Midbrain (tissue), 1 donor: Measurements from ENCODE around the gene RB1.
"Not testable (repeated sequence)": the region's sequence is repeated elsewhere in the genome, so short reads cannot be mapped to it uniquely, and the experiment has no call there.

Source experiments
- DNase-seq: peaks from one replicate; lab custom pipeline; 2025; lab: John Stamatoyannopoulos, UW

Gene RB1

DNA sequence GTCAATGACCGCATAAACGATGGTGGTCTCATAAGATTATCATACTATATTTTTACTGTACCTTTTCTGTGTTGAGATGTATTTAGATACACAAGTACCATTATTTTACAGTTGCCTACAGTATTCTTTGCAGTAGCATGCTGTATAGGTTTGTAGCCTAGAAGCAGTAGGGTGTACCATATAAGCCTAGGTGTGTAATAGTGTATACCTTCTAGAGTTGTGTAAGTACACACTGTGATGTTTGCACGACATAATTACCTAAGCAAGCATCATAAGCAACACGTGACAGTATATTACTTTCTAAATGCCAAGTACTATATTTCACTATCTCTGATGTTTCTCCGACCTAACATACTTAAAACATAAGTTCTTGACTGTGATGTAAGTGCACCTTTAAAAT is 106.6 kb downstream of the RB1 start:
- no peak for DNase-seq

- DNase-seq: no peak
These were observed 107.7 kb downstream of the RB1 start for GRCh38 chr13:48411147-48411794.

GRCh38 chr13:48411841-48412531 is 108.4 kb downstream of the RB1 start:
- DNase-seq: no peak

DNA sequence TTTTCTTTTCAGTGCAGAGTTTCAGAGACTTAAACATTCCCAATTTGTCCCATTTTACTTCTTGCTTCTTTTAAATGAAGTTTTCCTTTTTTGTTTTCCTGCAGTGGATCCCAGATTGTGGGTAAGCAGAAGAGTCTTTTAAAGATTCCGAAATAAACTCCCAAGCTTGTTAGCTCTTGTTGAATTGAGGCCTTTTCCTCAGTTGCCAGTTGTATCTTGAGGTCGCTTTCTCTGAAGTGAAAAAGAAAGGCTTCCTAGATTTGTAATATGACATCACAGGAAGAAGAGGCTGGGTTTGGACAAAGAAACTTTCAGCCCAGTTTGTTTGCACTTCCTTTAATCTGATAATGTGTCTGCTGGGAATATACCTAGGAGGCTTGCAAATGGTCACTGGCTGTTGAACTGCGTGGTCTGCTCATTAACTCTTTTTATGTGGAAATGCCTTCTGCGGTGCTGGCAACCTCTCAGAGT is 109.4 kb downstream of the RB1 start, which contains the start of gene LPAR6:
LPAR6 (minus strand) TSS at position 233 of the 471 bp plus-strand sequence. CDS start 690 bp downstream, outside the sequence.
- DNase-seq: peak; percentile 53

DNA sequence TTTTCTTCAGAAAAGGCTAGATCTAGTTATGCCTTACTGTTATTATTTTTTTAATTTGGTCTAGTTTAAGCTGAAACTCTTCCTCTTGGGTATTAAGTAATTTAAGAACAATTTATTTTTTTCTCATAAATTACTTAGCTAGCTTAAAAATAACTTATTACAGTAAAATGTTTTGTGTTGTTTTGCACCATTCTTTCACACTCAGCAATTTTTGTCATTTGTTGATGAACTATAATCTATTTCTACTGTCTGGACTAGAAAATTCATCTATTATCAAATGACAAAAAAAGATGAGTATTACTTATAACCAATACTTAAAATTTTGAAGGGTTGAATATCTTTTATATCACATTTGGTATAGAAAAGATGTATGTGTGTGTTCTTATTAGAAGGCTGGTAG is 111.0 kb downstream of the RB1 start:
- no peak for DNase-seq

DNA sequence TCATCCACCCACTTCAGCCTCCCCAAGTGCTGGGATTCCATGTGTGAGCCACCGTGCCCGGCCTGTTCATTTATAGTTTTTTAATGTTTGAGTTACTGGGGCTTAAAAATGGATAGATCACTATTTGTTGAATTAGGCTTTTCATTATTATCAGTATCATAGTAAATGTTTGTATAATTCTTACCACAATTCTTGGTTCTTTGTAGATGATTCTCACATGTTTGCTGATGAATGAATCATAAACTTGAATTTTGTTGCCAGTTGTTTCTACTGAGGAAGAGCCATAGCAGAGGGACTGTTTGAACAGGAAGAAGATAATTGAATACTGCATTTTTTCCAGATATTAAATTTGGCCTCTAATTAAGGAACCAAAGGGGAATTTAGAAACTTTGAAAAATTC is 112.0 kb downstream of the RB1 start:
- DNase-seq: no peak

- DNase-seq: not testable (repeated sequence)
These were observed 118.5 kb downstream of the RB1 start for GRCh38 chr13:48422003-48422402.

- no peak for DNase-seq
These were observed 120.7 kb downstream of the RB1 start for GRCh38 chr13:48424212-48424611.

- DNase-seq: no peak
These were observed 122.5 kb downstream of the RB1 start for GRCh38 chr13:48426052-48426451.

DNA sequence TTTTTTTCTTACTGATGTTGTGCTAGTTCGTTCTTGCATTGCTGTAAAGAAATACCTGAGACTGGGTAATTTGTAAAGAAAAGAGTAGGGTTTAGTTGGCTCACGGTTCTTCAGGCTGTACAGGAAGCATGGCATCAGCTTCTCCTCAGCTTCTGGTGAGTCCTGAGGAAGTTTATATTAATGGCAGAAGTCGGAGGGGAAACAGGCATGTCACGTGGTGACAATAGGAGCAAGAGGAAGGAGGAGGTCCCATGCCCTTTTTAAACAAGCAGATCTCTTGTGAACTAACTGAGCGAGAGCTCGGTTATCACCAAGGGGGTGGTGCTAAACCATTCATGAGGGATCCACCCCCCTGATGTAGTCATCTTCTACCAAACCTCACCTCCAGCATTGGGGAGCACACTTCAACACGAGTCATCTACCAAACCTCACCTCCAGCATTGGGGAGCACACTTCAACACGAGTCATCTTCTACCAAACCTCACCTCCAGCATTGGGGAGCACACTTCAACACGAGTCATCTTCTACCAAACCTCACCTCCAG is 123.3 kb downstream of the RB1 start:
- DNase-seq: not testable (repeated sequence)

GRCh38 chr13:48429036-48429435 is 125.5 kb downstream of the RB1 start:
- DNase-seq: no peak

DNA sequence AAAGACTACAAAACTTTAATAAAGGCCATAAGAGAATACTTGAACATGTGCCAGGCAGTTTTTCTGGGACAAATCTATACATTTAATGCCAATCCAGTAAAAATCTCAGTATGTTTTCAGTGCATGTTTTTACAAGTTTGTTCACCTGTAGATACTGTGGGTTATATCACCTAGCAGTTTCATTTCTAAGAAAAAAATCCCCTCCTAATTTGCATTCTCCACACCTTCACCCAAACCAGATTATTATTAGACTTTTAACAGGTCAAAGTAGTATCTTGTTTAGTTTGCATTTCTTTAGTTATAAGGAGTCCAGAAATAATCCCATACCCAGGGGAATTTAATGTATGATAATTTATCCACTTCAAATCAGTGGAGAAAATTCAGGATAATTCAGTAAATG is 126.3 kb downstream of the RB1 start:
- DNase-seq: no peak

DNA sequence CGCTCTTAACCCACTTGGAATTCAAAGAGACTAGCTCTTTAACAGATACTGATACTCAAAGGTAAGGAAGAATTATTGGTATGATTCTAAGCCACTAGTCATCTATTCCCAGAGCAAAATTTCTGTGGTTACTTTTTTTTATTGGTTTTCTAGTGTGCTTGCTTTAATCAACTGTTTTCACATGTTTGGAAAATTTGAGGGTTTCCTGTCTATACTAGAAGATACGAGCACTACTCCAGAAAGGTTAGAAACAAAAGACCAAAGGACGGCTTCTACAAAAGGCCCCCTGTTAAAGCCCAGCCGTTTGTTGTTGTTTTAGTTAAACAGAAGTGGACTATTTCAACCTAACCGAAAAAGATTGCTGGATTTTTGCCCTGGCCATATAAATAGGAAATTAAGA is 127.9 kb downstream of the RB1 start:
- DNase-seq: peak; percentile 7

DNA sequence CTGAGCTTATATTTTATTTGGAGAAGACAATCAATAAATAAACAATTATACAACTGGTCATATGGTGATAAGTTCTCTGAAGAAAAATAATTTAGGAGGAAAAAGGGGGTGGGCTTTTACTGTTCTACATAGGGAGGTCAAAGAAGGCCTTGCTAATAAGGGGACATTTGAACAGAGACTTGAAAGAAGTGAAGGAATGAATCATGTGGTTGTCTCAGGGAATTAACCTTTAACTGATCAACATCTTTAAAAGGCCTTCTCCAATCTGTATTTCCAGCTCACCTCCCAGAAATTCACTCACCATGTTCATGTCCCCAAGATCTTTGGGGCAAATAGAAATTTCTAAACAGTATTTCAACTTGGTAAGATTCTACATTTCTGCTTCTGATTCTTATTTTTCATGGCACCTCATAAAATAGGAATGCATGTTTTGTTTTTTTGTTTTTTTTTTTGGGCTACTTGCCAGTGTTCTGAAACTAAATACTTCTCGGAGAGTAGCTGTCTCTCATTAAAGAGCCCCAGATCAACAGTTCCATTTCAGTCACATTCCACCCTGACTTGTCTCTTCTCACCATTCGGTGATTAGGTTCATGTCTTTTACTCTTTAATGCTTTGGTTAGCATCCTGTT is 128.6 kb downstream of the RB1 start:
- DNase-seq: no peak

DNA sequence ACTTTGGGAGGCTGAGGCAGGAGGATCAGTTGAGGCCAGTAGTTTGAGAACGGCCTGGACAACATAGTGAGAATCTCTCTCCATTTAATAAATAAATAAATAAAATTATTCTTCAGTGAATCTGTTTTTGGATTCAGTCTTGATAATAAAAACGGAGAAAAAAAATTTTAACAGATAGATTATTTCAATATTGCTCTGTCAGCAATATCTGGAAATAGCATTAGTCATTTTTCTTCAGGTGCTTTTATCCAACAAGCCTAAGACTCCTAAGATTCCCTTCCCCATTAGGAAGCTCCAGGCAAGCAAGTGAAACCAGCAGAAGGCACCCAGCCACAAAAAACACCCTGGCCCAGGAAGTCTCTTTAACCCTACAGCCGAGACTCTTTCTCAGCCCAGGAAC is 130.6 kb downstream of the RB1 start:
- DNase-seq: no peak

GRCh38 chr13:48436661-48437288 is 133.2 kb downstream of the RB1 start:
- no peak for DNase-seq

DNA sequence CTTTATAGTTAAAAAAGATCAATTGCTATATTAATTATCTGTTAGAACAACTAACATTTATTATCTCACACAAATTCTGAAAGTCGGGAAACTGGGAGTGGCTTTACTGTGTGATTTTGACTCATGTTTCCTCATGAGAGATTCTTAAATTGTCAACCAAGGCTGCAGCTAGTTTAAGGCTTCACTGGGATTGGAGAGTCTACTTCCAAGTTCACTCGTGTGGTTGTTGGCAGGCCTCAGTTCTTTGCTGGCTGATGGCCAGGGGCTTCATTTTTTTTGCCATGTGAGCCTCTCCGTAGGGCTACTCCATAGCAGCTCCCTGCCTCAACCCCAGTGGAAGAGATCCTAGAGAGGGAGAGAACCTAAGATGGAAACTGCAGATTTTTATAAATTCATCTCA is 133.8 kb downstream of the RB1 start:
- peak; percentile 10 for DNase-seq

DNA sequence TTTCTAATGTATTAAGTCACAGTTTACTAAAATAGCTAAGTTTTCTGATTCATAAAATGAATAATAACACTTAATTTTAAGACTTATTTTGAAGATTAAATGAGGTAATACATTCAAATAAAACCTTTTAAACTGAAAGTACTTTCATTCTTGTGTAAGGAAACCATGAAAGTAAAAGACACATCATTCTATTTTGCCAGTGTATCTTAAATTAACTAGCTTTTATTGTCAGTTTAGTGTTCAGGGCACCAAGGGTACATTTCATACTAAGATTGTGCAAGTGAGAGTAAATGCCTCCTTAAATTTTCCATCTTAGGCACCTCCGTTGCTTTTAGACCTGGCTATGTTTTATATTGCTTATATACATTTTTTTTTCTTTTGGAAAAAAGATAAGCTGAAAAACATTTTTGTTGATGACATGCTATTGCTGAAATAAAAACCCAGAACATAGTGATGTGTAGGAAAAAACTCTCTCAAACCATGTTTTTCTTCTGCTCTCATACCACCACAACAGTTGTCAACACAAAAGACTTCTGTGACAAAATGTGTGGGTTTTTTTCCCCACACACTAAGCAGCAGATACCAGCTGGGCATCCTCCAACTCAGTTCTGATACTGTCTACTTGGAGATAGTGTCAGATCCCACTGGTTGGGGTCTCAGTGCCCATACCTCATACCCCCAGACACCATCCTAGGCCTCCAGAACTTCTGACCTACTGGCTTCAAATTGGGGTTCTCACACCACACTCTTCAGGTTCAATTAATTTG is 140.1 kb downstream of the RB1 start:
- DNase-seq: no peak

DNA sequence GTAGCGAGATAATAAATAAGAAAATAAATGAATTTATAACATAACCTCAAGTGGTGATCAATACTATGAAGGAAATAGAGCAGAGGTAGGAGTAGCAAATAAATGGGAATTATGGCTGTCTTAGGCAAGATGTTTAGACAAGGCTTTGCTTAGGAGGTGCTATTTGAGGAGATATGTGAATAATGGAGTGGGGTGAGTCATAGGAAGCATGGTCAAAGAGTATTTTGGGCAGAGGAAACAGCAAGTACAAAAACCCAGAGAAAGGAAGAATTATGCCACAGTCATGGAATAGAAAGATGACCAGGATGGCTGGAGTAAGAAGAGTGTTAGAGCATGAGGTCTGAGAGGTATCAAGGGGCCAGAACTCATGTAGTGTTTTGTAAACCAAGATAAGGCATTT is 142.9 kb downstream of the RB1 start:
- no peak for DNase-seq

DNA sequence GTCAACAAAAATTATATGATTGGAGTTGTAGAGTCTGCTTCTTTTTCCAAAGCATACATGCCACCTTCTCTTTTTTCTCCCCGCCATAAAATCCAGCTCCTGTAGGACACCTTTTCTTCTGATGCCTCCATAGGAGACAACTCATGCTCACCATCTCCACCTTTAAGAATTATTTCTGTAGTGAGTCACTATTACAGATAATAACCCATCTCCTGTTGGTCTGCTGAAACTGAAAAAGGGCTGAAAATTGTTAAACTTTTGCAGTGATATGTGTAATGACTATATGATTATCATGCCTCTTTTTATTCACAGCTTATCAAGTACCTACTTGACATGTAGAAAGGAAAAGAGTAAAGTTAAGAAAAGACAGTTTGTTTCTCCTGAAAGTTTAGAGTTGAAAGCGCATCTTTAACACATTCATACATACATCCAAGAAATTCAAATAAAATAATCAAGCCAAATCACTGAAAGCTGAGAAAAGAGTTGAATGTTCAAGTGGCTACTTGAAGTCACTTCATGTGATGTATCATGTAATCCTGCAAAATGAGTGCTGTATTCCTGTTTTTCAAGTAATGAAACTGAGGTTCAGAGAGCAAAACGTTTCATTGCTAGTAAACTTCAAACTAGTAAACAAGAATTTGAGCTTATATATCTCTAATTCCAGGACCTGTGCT is 144.9 kb downstream of the RB1 start:
- no peak for DNase-seq
